HG02870 (cell line): ENCODE measurements around the gene PSME2.

Experiments
- ATAC-seq: cut with Tn5 transposase; IDR thresholded peaks from one replicate; pipeline ENCODE4 v1.9.1; 2021; ENCODE audit warnings: mild to moderate bottlenecking, moderate library complexity; ENCODE audit not compliant: unreplicated experiment

The PSME2 gene, protein sequence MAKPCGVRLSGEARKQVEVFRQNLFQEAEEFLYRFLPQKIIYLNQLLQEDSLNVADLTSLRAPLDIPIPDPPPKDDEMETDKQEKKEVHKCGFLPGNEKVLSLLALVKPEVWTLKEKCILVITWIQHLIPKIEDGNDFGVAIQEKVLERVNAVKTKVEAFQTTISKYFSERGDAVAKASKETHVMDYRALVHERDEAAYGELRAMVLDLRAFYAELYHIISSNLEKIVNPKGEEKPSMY

DNA sequence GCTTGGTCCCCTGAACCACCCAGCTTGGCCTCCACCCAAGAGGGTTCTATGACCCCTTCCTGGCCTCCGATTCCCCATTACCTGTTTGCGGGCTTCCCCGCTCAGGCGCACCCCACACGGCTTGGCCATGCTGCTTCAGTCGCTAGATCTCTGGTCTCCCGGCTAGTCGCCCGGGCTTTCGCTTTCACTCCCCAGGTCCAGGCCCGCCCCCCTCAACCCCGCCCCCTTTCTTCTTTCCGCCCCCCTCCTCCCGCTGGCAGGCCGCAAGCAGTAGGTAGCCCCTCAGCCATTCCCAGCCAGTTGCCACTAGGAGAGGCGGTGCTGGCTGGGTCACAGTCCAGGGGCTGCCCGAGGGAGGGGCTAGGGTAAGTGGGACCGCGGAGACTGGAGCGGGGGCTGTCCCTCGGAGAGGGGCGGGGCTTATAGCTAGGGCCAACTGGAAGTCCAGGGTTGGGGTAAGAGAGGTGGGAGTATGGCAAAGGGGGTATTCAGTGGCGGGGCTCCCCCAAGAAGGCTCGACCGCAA is at the start of gene PSME2:
Gene PSME2 (minus strand): TSS at position 158 of the 525 bp plus-strand sequence. CDS start 29 bp downstream, at position 129.
- peak; percentile 62 for ATAC-seq

DNA sequence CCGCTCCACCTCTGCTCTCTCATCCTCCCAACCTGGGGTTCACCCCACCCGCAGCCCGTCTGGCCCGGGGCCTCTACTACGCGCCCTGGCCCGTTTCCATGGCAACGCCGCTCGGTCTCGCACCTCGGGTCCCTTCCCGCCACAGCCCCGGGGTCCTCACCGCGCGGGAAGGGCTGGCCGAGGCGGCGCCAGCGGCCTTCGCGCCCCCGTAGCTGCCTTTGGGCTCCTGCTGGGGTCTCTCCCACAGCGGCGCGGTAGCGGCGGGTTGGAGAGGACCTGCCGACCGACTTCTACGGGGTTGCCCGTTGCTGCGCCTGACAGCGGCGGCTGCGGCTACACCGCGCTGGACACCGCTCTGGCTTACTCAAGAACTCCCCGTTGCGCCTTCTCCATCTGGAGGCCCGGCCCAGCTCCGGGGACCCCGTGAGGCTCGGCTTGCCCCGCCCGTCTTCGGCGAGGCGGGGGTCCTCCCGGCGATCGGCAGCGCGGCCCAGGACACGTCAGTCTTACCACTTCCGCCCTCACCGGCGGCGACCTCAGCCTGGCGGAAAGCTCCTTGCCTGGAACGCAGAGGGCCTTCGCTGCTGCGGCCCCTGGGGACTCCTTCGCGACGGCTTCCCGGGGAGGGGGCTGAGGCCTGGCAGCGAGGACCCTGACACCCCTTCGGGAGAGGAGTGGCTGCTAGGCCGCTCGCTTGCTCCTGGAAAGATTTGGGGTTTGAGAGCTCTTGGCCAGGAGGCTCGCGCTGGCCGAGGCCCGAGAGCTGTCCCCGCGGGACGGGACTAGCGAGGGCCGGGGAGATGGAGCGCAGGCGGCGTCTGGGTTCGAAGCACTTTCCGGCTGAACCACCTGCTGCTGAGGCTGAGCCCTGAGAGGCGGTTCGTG is 49.0 kb upstream of the PSME2 start, which contains the start of gene TM9SF1:
Gene TM9SF1 (minus strand): TSS at position 256 of the 885 bp plus-strand sequence. CDS start 422 bp downstream, outside the sequence.
- peak; percentile 79 for ATAC-seq

DNA sequence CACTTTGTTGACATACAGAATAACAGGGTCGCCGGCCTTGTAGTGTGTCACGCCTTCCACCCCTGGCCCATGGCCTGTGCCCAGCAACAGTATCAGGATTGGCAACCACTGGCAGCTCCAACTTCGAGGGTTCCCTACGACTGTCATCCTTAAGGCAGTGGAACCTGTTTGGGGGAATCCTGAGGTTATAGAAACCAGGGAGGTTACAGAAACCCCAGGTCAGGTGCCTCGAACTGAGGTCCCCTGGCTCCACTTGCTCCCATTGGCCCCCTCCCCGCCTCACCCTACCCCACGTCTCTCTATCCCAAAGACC is 48.4 kb upstream of the PSME2 start:
- ATAC-seq = no peak

DNA sequence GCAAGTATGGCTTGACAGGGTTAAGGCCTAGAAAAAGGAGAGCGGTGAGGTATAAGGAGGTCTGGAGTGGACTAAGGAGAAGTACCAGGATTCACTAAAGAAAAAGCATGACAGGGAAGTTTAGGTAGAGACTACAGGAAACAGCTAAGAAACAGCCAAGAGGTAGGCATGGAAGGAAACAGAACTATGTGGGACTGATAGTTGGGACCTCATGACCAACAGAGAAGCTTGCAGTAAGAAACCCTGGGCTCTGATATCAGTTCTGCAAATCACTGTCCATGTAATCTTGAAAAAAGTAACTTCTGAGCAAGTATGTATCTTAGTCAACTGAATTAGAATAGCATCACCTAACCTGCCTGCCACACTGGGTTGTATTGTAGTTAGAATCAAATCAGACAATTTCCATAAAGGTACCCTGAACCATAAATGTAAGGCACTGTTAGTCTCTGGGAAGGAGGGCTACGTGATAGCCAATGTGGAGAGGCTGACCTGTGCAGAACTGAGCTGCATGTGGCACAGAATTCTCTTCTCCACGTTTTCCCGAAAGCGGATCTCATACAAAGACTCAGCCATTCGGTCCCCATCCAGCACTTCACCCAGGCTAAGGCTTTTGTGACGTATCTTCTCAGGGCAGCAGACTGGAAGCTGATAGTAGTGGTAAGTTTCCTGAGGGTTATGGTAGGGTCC is 47.9 kb upstream of the PSME2 start:
- ATAC-seq = no peak

DNA sequence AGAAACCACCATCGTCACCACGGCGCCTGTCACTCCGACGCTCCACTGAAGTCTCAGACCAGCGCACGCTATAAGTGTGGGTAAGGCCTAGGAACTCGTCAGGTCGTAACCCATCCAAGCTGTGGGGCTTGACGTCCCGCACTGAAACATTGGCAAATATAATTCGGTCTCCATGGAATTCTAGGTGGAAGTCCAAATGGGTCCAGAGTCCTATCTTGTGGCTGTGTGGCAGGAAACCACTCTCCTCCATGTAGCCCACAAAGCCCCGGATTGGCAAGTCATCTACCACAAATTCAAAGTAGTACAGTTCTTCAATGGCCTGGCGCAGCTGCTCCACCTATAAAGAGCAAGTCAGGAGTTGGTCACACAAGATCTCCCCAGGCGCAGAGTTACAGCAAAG is 46.5 kb upstream of the PSME2 start:
- no peak for ATAC-seq

DNA sequence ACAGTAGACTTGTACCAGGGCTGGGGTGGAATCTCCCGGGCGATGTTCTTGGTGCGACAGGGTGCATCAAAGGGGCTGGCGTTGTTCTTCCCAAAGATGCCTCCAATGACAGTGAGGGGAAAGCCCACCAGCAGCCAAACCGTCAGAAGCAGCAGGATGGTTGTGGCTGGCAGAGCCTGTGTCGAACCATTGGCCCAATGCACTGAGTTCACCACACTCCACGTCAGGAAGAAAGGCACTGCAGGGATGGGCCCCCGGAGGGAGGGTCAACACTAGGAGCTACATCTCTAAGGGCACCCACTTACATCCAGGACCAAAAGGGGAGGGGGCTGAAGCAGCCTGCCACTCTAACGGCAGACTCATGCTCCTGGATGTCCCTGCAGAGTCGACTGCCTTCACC is 44.0 kb upstream of the PSME2 start:
- no peak for ATAC-seq

DNA sequence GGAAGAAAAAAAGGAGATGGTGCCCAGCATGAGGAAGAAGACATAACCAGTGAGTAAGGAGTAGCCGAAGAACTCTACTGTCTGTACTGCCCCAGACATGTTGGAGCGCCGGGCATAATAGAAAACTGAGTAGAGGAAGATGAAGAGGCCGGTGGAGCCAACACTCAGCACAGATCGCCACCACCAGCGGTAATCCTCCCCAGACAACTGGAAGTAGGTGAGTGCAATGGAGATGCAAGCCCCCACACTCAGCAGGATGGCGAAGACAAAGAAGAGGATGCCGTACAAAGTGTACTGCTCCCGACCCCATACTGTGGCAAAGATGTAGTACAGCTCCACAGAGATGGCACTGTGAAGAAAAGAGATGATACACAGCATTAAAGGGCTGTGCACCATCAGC is 43.0 kb upstream of the PSME2 start:
- no peak for ATAC-seq

DNA sequence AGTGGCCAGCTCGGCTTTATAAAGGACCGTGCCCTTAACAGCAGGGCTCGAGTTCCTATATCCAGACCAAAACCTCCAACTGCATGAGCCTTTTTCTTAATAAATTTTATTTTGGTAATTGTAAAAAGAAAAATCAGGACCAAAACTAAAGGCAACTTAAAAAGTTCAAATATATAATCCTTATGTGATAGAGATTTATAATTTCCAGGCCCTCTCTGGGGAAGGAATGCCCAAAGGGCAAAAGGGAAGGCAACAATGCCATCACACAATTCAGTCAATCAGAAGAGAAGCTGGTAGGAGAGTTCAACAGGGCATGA is 42.6 kb upstream of the PSME2 start:
- no peak for ATAC-seq

DNA sequence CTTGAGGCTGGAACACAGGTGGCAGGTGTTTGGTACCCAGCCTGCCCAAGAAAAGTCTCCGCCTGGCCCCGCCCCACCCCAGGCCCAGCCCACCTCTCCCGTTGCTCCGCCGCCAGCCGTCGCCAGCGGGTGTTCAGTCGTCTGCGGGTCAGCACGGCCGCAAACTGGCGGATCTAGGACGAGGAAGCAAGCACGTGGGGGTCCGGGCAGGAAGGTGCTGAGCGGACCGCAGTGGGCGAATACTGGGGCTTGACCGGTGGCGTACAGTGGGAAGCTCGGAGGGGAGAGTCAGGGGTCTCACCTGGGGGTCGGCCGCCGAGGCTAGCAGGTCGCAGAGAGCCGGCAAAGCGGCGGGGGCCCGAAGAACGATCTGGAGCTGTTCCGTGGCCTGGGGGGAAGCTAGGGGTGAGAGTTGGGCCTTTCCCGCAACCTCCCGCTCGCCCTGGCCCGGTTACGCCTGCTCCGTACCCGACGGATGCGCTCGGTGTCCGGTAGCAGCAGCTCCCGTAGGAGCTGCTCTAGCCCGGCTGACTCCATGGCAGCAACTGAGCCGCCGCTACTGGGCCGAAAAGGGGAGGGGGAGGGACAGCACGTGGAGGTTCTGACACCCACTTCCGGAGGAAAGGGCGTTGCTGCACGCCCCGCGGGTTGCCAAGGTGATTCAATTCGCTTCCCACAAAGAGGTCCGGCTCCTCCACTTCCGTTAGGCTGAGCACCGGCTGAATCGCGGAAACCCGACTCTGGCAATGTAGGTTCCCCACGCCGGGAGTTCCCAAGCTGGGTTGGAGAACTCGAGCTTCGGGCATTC is 42.0 kb upstream of the PSME2 start, which contains the start of gene IPO4:
Gene IPO4 (minus strand): TSS at position 566 of the 808 bp plus-strand sequence. CDS start 29 bp downstream, at position 537.
- peak; percentile 93 for ATAC-seq

DNA sequence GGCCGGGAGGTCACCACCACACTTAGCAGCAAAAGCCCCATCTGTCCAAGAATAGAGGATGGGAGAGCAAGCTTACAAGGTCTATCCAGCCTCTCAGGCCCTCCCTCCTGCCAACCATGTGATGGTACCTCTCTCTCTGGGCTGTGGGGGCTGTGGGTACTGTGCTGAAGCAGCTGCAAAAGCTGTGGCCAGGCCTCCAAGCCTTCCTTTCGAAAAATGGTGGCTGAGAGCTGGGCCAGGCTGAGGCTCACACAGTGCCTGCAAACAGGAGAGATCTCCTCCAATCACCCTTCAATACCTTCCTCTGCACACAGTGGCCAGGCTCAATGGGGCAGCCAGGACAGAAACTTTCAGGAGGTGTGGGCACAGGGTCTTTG is 41.1 kb upstream of the PSME2 start:
- no peak for ATAC-seq

DNA sequence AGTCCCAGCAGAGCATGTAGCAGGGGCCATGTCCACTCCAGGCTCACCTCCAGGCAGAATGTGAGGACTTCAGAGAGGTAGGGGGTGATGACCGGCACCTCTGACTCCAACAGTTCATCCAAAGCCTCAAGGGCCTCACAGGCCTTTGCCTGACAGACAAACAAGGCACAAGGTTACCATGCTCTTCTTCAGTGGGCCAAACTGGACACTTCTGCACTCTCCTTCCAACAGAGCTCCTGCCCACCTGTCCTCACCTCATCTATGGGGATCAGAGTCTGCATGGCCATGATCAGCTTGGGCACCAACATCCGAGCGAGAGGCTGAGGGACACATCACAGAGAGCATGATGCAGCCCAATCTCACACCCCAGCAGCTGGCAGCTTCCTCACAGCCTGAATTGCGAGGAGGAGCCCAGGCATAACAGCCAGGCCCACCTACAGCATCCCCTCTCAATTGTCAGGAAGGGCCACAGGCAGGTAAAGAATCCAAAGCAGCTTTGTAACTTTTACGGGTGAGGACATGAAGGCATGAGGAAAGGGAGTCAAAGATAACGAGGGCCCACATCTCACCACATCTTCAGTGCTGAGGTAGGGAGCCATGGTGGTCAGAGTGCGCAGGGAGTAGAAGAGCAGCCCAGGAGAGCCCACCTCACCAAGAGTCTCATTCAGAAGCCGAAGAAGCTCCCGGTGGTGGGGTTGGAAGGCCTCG is 40.6 kb upstream of the PSME2 start:
- no peak for ATAC-seq

DNA sequence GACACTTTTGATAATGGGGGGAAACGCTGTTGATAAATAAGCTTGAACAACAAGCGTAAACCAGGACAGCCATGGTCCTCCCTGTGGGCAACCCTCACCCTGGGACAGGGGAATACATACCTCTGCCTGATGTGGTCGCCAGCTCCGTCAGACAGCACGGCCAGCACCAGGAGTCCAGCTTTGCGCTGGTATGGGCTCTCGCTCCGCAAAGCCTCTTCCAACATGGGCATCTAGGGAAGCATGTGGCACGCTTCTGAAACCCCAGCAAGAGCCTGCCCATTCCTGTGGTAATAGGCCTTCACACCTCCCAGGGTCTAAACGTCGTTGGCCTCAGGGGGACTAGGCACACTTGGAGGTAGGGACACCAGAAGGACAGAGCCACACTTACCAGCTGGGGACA is 39.3 kb upstream of the PSME2 start:
- no peak for ATAC-seq

DNA sequence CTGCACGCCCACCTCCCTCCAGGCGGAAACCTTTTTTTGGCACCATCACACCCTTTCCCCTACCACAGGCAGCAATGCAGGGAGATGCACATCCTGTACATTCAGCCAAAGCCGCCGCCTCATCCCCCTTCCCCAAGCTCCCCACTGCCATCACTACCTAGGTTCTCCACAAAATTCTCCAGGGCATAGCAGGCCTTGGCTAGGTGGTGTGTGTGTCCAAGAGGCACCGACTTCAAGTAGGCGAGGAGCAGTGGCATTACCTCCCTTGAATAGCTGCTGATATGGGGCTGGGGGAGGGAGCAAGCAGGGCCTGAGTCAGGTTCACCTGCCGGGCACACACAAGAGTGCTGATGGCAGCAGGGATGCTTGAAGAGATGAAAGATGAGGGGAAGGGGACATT is 38.6 kb upstream of the PSME2 start:
- ATAC-seq = no peak

DNA sequence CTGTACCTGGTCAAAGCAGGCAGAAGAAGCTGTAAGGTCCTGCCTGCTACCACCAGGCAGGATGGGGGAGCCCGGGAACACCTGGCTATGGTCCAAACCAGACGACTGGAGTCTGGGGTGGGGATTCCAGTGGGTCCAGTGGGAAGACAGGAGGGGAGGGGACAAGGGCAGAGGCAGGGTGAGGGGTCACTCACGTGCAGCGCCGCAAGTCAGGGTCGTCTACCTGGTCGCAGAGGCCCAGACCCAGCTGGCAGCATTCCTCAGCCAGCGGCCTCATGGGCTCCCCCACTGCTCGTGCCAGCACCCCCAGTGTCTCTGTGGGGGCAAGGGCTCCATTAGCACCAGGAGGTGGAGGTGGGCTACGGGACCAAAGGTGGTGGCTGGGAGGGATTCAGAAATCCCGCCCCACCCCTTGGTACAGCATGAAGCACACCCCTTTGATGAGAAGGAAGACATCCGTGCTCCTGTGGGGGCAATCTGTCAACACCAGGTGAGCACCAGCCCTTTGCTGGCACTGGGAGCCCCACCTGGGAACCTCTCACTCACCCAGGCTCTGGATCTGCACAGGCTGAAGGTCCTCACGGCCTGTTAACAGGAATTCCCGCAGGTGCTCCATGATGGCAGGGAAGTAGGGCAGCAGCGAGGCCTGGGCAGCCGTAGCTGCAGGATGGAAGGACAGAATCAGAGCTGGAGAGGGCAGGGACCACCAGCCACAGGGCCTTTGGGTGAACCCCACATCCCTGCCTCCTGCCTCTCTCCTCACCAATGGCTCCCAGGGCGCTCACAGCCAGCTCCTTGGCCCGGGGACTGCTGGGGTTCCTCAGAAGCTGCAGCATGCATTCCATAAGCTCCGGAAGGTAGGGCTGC is 37.9 kb upstream of the PSME2 start:
- ATAC-seq = no peak

DNA sequence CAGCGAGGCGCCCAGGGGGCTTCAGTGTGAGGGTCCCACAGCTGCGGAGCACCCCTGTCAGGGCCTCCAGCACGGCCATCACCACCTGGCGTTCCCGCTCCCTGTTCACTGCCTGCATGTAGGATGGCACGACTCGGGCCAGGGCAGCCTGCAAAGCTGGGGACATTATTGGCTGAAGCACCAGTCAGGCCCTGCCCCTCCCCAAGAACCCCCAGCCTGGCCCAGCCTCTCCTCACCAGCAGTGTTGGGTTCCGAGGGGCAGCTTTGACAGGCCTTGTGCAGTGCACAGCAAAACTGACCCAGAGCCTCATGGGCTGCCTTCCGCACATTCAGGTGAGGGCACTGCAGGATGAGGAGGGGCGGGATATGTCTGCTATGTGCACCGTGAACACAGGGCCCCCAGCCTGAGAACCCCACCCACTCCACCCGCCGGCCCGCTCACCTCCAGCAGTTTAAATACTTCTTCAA is 36.6 kb upstream of the PSME2 start:
- ATAC-seq = no peak

DNA sequence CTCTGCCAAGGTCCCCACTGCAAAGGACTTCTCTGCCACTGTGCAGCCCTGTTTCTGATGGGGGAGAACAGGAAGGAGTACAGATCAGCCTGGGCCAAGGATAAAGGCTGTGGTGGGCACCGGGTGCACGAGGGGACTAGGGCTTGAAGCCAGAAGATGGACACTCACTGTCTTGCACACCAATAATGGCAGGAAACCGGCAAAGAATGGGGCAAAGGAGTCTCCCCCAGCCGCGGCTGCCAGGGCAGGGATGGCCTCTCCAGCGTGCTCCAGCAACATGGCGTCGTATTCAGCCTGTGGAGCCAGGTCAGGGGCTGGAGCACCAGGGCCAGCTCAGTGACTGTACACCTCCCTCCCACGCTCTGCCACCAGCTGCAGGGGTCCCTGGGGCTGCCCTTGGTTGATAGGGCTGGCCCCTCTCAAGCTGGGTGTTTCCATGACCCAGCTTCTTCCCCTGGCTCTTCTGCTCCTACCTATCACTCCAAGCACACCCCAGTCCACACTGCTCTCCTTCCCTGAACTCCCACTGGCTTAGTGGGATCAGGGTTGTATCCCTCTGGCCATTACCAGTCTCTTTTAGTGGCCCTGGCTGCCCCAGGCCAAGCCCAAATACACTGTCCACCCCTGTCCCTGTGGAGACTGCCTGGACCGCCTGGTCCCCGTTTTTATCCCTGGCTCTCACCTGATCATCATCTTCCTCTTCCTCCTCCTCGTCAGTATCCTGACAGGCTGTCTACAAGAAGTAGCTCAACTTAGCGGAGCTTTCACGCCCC is 35.9 kb upstream of the PSME2 start:
- no peak for ATAC-seq

DNA sequence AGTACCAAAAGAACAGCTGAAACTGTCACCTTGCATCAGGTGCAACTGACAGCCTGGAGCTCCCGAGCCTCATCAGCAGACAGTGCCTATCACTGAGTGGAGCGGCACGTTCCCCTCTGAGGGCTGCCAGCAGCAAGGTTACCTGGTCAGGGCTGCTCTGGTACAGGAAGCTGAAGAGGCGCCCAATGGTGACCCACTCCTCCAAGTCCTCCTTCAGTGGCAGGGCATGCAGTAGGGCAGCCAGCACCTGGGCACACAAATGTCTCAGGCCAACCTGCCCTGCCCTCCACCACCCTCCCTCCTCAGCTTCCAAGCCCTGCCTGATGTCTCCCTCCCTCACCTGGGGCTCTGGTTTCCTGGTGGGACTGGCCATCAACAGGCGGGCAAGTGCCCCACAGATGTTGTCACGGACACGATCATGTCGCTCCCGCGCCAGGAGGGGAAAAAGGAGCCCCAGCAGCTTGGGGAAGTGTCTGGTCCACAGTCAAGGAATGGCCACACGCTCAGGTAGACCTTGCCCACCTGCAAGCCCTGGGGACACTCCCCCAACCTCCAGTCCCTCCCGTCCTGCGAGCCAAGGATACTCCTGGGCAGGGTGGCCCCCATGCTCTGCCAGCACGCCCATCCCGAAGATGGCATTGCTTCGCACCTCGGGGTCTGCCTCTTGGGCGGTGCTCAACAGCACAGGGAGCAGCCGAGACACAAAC is 35.1 kb upstream of the PSME2 start:
- no peak for ATAC-seq
